NCI-H2081 (cell line): Measurements from ENCODE around the gene C11orf97.
"Not testable (repeated sequence)": the region's sequence is repeated elsewhere in the genome, so short reads cannot be mapped to it uniquely, and the experiment has no call there.

Experiments used
- DNase-seq, 2 experiments: peaks; one replicate each; lab custom pipeline; 2025; lab: John Stamatoyannopoulos, UW

Gene C11orf97

GRCh38 chr11:94557992-94558391 is 45.7 kb downstream of the C11orf97 start:
- DNase-seq, result no peak

GRCh38 chr11:94558468-94558867 is 46.2 kb downstream of the C11orf97 start:
- no peak for DNase-seq

- no peak for DNase-seq
Observed at GRCh38 chr11:94558932-94559331, 46.7 kb downstream of the C11orf97 start.

- DNase-seq, result no peak
Observed at GRCh38 chr11:94559361-94559760, 47.1 kb downstream of the C11orf97 start.

- no peak for DNase-seq
Observed at GRCh38 chr11:94560834-94561233, 48.6 kb downstream of the C11orf97 start.

GRCh38 chr11:94563176-94563847 is 51.1 kb downstream of the C11orf97 start:
- DNase-seq, result no peak

- no peak for DNase-seq
Observed at GRCh38 chr11:94563848-94564467, 51.7 kb downstream of the C11orf97 start.

- DNase-seq, result no peak
Observed at GRCh38 chr11:94567181-94567670, 55.0 kb downstream of the C11orf97 start, which contains the start of gene PIWIL4. TSS of gene PIWIL4 (plus strand) at chr11:94567368. CDS start at chr11:94567519, 151 bp downstream.

- no peak for DNase-seq
Observed at GRCh38 chr11:94568200-94568599, 55.9 kb downstream of the C11orf97 start.

- DNase-seq, result no peak
Observed at GRCh38 chr11:94568717-94569116, 56.5 kb downstream of the C11orf97 start.

GRCh38 chr11:94572975-94573374 is 60.7 kb downstream of the C11orf97 start:
- not testable (repeated sequence) for DNase-seq

- DNase-seq, result no peak
Observed at GRCh38 chr11:94574193-94574961, 62.1 kb downstream of the C11orf97 start.

- no peak for DNase-seq
Observed at GRCh38 chr11:94576306-94576705, 64.0 kb downstream of the C11orf97 start.

- DNase-seq, result no peak
Observed at GRCh38 chr11:94577841-94578240, 65.6 kb downstream of the C11orf97 start.
